ENCODE results near the gene IGFN1. TPM values are rescaled to one million over a fixed set of nuclear protein-coding genes. Genes with fewer than 3 reads are reported as not detected.

IGFN1 gene
- total RNA-seq, 1 donor from 2014 or later = 0.38 TPM

DNA sequence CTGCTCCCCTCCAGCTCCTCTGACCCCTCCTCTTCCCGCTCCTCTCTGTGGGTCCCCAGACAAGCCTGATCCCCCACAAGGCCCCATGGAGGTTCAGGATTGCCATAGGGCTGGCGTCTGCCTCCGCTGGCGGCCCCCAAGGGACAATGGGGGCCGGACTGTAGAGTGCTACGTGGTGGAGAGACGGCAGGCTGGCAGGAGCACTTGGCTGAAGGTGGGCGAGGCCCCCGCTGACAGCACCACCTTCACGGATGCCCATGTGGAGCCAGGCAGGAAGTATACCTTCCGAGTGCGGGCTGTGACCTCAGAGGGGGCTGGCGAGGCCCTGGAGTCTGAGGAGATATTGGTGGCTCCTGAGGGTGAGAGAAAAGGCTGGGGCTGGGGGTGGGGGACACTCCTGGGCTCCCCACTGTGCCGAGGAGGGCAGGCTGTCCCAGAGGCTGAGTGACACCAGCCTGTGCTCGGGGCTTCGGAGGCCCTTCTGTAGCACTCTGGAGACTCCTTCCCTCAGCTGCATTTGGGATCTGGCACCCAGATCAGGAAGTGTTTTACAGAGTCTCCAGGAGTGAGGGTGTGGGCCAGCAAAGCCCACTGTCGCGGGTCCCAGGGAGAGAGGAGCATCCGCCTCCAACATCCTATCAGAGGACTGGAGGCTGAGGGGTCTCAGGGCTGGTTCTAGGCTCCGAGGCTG, 25.9 kb downstream of the IGFN1 start:
- Mint-ChIP-seq H3K27ac (no peak overlapping the region), H3K27me3 (peaks cover 24% of the 10 kb centered on the region), H3K4me3 (ENCODE audit: low read depth) (no peak overlapping the region), H3K4me1 (ENCODE audit: low read depth) (no peaks in the 10 kb centered on the region), H3K9me3 (ENCODE audit: low read depth) (no peaks in the 10 kb centered on the region), H3K36me3 (ENCODE audit: insufficient read depth) (no peaks in the 10 kb centered on the region)
- TF ChIP-seq, protein P1, sequence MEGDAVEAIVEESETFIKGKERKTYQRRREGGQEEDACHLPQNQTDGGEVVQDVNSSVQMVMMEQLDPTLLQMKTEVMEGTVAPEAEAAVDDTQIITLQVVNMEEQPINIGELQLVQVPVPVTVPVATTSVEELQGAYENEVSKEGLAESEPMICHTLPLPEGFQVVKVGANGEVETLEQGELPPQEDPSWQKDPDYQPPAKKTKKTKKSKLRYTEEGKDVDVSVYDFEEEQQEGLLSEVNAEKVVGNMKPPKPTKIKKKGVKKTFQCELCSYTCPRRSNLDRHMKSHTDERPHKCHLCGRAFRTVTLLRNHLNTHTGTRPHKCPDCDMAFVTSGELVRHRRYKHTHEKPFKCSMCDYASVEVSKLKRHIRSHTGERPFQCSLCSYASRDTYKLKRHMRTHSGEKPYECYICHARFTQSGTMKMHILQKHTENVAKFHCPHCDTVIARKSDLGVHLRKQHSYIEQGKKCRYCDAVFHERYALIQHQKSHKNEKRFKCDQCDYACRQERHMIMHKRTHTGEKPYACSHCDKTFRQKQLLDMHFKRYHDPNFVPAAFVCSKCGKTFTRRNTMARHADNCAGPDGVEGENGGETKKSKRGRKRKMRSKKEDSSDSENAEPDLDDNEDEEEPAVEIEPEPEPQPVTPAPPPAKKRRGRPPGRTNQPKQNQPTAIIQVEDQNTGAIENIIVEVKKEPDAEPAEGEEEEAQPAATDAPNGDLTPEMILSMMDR (IDR thresholded peaks at IDR 0.05; ENCODE audit: unreplicated experiment) = no peak
- no peak for DNase-seq (ENCODE audit: low spot score, unreplicated experiment)

DNA sequence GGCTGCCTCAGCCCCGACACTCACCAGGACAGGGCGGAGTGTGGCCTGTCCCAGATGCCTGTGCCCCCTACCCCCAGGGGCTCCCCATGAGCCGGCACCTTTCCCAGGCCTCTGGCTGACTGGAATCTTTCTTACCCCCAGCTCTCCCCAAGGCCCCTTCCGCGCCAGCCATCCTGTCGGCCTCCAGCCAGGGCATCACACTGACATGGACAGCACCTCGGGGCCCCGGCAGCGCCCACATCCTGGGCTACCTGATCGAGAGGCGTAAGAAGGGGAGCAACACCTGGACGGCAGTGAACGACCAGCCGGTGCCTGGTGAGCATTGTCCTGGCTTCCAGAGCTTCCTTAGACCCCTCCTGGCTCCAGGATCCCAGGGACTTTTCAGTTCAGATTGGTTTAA, 26.5 kb downstream of the IGFN1 start:
- no peak overlapping the region for H3K4me3 Mint-ChIP-seq (ENCODE audit: low read depth)
- no peak overlapping the region for H3K27ac Mint-ChIP-seq
- H3K27me3 Mint-ChIP-seq = peaks cover 19% of the 10 kb centered on the region
- DNase-seq (ENCODE audit: low spot score, unreplicated experiment) = no peak
- H3K36me3 Mint-ChIP-seq (ENCODE audit: insufficient read depth) = no peaks in the 10 kb centered on the region
- no peaks in the 10 kb centered on the region for H3K9me3 Mint-ChIP-seq (ENCODE audit: low read depth)
- TF ChIP-seq, protein P1 (IDR thresholded peaks at IDR 0.05; ENCODE audit: unreplicated experiment) = no peak
- no peaks in the 10 kb centered on the region for H3K4me1 Mint-ChIP-seq (ENCODE audit: low read depth)

DNA sequence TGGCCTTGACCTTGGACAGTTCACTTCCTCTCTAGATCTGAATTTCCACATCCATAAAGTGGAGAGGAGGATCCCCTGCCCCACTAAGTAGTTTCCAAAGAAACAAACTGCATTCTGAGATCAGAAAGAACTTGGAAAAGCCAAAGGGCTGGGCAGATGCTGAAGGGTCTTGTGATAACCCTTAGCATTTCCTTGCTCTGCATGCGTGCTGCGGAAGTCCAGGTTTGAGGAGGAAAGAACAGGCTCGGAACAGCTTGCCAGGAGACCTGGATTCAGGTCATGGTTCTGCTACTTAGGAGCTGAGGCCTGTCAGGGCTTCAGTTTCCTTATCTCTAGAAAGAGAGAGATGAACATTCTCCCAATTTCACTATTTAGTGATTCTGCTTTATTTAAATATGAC, 27.2 kb downstream of the IGFN1 start:
- Mint-ChIP-seq H3K27ac (no peak overlapping the region), H3K27me3 (peaks cover 15% of the 10 kb centered on the region), H3K9me3 (ENCODE audit: low read depth) (no peaks in the 10 kb centered on the region), H3K4me1 (ENCODE audit: low read depth) (peaks cover 1% of the 10 kb centered on the region), H3K36me3 (ENCODE audit: insufficient read depth) (no peaks in the 10 kb centered on the region), H3K4me3 (ENCODE audit: low read depth) (no peak overlapping the region)
- DNase-seq (ENCODE audit: low spot score, unreplicated experiment) = no peak
- TF ChIP-seq, protein P1 (IDR thresholded peaks at IDR 0.05; ENCODE audit: unreplicated experiment) = no peak

DNA sequence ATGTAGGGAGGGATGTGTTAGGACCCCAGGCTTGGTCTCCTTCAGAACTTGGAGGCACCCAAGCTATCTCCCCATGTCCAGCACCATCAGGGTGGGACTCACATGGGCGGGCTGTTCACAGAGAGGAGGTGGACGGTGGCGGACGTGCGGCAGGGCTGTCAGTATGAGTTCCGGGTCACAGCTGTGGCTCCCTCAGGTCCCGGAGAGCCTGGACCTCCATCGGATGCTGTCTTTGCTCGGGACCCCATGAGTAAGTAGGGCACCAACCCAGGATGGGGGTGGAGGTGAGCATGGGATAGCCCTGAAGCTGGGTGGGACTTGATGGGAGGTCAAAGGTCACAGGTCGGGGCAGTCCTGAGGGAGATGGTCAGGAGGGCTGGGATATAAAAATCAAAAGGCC, 27.8 kb downstream of the IGFN1 start:
- H3K4me3 Mint-ChIP-seq (ENCODE audit: low read depth) = no peak overlapping the region
- peaks cover 12% of the 10 kb centered on the region for H3K27me3 Mint-ChIP-seq
- peaks cover 1% of the 10 kb centered on the region for H3K4me1 Mint-ChIP-seq (ENCODE audit: low read depth)
- no peak overlapping the region for H3K27ac Mint-ChIP-seq
- TF ChIP-seq, protein P1 (IDR thresholded peaks at IDR 0.05; ENCODE audit: unreplicated experiment) = no peak
- H3K36me3 Mint-ChIP-seq (ENCODE audit: insufficient read depth) = no peaks in the 10 kb centered on the region
- no peaks in the 10 kb centered on the region for H3K9me3 Mint-ChIP-seq (ENCODE audit: low read depth)
- DNase-seq (ENCODE audit: low spot score, unreplicated experiment) = no peak

DNA sequence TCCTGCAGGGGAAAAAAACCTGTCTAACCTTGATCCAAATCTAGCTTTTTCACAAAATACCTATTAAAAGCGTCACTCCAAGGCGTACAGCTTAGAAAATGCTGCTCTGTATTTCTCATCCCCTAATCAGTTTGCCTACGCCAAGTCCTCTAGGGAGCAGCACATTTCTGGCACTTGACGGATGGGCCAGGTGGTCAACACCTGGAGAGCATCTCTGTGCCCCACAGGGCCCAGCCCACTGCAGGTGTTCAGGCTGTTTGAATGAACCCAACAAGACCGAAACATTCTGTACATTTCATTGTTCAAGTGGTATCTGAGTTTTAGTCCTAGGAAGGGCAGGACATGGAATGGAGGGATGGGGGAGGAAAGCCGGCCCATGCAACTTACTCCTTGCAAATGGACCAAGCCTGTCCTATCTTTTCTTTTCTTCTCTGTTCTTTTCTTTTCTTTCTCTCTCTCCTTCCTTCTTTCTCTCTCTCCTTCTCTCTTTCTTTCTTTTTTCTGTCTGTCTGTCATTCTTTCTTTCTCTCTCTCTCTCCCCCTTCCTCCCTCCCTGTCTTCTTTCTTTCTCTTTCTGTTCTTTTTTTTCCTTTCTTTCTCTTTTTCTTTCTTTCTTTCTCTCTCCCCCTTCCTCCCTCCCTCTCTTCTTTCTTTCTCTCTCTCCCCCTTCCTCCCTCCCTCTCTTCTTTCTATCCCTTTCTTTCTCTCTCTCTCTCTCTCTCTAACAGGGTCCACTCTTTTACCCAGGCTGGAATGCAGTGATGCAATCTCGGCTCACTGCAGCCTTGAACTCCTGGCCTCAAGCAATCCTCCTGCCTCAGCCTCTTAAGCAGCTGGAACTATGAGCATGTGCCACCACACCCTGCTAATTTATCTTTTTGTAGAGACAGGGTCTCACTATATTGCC, 29.1 kb downstream of the IGFN1 start:
- H3K27ac Mint-ChIP-seq = no peak overlapping the region
- H3K4me3 Mint-ChIP-seq (ENCODE audit: low read depth) = no peak overlapping the region
- DNase-seq (ENCODE audit: low spot score, unreplicated experiment) = no peak
- TF ChIP-seq, protein P1 (IDR thresholded peaks at IDR 0.05; ENCODE audit: unreplicated experiment) = no peak
- no peaks in the 10 kb centered on the region for H3K9me3 Mint-ChIP-seq (ENCODE audit: low read depth)
- H3K36me3 Mint-ChIP-seq (ENCODE audit: insufficient read depth) = no peaks in the 10 kb centered on the region
- H3K27me3 Mint-ChIP-seq = peaks cover 9% of the 10 kb centered on the region
- peaks cover 1% of the 10 kb centered on the region for H3K4me1 Mint-ChIP-seq (ENCODE audit: low read depth)

All from progenitor cell of endocrine pancreas (in vitro differentiated cells).